Duodenal mucosa (tissue), 2 donors: ENCODE measurements around the gene TRIM10.
"Not testable (repeated sequence)": the region's sequence is repeated elsewhere in the genome, so short reads cannot be mapped to it uniquely, and the experiment has no call there.

Experiments
- H3K27ac ChIP-seq: one replicate; pipeline ENCODE4 v1.7.0; 2013; ENCODE audit warnings: low read depth, low read length
- H3K27me3 ChIP-seq, 2 donors: one replicate each; pipeline ENCODE4 v1.7.0; 2013; ENCODE audit warnings: low read length in 2 of 2, control low read depth in 1 of 2; ENCODE audit not compliant: insufficient read depth in 2 of 2, control insufficient read depth in 1 of 2
- H3K36me3 ChIP-seq, 2 donors: one replicate each; pipeline ENCODE4 v1.7.0; 2013; ENCODE audit warnings: low read length in 2 of 2, control low read depth in 1 of 2; ENCODE audit not compliant: insufficient read depth in 2 of 2, control insufficient read depth in 1 of 2
- H3K4me1 ChIP-seq, 2 donors: one replicate each; pipeline ENCODE4 v1.7.0; 2013; ENCODE audit warnings: low read length in 2 of 2, control low read depth in 1 of 2; ENCODE audit not compliant: insufficient read depth in 2 of 2, control insufficient read depth in 1 of 2
- H3K4me3 ChIP-seq, 2 donors: one replicate each; pipeline ENCODE4 v1.7.0; 2013; ENCODE audit warnings: low read length in 2 of 2, low read depth in 1 of 2
- H3K9ac ChIP-seq, 2 donors: one replicate each; pipeline ENCODE4 v1.7.0; 2013; ENCODE audit warnings: low read length in 2 of 2, low read depth in 1 of 2
- H3K9me3 ChIP-seq, 2 donors: one replicate each; pipeline ENCODE4 v1.7.0; 2013; ENCODE audit warnings: low read length in 2 of 2, control low read depth in 1 of 2; ENCODE audit not compliant: control insufficient read depth in 1 of 2

The TRIM10 gene

DNA sequence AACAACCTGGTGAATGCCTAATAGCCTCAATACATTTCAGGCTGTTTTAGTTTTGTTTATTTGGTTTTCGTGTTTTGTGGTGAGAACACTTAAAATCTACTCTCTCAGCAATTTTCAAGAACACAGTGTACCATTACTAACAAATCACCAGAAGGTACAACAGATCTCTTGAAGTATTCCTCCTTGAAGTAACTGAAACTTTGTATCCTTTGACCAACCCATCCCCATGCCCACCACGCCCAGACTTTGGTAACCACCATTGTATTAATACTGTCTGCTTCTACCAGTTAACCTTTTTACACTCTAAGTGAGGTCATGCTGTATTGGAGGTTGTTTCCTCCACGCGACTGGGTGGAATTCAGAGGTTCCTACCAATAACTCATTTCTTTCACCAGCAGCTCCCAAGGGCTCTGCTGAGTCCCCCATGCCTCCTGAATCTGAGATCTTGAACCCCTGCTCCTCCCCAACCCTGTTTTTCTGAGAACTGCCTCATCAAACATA, 30.8 kb downstream of the TRIM10 start:
- Histone ChIP-seq H3K36me3 (no peaks in the 10 kb centered on the region), H3K4me1 (peaks cover 18 to 20% of the 10 kb centered on the region in 2 donors), H3K27me3 (peaks cover 4 to 13% of the 10 kb centered on the region in 2 donors), H3K27ac (no peak overlapping the region), H3K9me3 (no peaks in the 10 kb centered on the region), H3K9ac (no peak overlapping the region), H3K4me3 (peak overlapping the region in 1 of 2 donors; percentile 4)

DNA sequence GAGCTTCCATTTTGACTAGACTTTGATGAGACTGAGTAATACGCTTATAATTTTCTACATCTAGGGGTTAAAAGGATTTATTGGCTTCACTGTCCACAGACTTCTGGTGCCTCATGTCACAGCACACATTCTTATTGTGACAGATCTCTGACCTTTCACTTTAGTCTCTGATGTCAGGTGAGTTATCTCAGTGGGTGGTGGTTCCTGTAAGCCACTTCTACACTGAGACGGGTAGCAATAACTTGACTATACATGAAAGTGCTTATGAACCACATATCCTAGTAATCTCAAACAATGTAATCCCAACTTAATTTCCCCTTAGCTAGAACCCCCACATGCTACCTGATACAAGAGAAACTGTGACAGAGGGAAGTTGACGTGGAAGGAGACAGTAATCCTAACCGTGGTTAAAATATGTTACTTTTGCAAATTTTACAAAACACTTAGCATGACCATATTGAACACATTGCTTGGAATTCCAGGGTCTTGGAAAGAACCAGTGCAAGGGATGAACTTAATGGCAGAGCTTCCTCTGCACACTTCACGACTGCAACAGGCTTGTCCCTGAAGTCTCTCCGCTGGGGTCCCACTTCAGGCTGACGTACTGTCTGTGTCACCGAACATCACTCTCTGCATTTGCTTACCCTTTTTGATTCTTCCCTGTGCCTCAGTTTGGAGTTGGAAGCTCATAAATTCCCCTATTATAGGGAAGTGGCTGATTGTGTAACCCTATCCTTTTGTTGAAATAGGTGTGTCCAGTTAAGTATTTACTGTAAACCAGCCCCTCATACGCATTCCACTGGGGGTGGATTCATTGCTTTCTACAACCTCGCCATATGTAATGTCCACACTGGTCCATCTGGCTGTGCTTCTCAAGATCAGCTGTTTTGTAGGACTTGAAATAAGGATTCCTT, 31.5 kb downstream of the TRIM10 start:
- no peak overlapping the region for H3K9ac ChIP-seq
- H3K9me3 ChIP-seq, result no peaks in the 10 kb centered on the region
- H3K27ac ChIP-seq, result no peak overlapping the region
- no peaks in the 10 kb centered on the region for H3K36me3 ChIP-seq
- peak overlapping the region in 1 of 2 donors; percentile 18 for H3K4me3 ChIP-seq
- peaks cover 4 to 12% of the 10 kb centered on the region in 2 donors for H3K27me3 ChIP-seq
- peaks cover 18 to 19% of the 10 kb centered on the region in 2 donors for H3K4me1 ChIP-seq

DNA sequence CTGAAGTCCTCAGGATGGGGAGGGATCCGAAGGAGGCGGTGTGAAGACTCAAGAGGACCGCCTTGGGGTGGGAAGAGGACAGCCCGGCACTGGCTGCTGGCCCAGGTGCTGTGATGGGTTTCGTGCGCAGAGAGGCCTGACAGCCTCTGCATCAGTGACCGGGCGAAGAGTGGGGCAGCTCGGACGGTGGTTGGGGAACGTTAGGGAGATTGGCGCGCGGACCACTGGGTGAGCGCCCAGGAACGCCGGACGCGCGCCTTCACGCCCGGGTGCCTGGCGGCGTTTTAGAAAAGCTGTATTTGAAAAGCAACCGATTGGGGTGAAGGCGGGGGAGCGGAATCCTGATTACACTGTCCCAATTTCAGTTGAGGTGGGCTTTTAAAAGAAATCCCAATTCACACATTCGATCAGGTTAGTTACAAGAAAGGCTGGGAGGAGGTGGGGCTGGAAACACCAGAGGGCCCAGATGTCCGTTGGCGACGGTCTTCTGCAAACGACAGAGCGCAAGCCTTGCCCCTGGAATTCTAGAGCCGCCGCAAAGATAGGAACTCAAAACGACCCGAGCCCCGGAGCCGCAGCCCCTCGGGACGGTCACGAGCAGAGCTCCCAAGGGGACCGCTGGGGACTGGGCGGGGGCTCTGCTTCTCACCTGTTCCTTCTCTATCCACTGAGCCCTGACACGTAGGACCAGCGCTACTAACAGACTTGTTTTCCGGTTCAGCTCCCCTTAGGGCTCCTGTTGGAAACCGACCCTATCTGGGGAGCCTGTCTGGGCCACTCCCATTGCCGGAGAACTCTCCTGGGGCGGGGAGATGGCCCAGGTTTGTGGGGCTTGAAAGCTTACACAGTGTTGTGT, 33.5 kb downstream of the TRIM10 start:
- Histone ChIP-seq H3K9ac (no peak overlapping the region), H3K27me3 (peaks cover 4 to 9% of the 10 kb centered on the region in 2 donors), H3K4me1 (peaks cover 23% of the 10 kb centered on the region in 2 donors), H3K9me3 (no peaks in the 10 kb centered on the region), H3K27ac (no peak overlapping the region), H3K36me3 (no peaks in the 10 kb centered on the region), H3K4me3 (no peak overlapping the region)

DNA sequence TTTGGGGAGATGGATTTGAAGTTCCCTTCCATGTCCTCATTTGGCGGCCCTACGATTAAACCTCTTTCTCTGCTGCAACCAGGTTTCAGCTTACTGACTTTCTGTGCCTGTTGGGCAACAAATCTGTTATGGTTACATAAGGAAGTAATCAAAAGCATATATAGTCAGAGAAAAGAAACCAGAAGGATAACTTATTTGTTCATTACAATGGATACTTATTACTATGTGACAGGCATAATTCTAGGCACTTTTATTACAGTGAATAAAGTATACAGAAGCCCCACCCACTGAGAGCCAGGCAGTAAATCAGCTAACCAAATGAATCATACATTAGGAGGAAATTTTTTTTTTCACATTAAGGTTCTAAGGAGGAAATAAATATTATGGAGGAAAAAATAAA, 38.5 kb downstream of the TRIM10 start:
- Histone ChIP-seq H3K9ac (no peak overlapping the region), H3K4me1 (peaks cover 13 to 20% of the 10 kb centered on the region in 2 donors), H3K4me3 (no peak overlapping the region), H3K27me3 (no peaks in the 10 kb centered on the region), H3K9me3 (no peaks in the 10 kb centered on the region), H3K27ac (peak overlapping the region; percentile 24), H3K36me3 (no peaks in the 10 kb centered on the region)

DNA sequence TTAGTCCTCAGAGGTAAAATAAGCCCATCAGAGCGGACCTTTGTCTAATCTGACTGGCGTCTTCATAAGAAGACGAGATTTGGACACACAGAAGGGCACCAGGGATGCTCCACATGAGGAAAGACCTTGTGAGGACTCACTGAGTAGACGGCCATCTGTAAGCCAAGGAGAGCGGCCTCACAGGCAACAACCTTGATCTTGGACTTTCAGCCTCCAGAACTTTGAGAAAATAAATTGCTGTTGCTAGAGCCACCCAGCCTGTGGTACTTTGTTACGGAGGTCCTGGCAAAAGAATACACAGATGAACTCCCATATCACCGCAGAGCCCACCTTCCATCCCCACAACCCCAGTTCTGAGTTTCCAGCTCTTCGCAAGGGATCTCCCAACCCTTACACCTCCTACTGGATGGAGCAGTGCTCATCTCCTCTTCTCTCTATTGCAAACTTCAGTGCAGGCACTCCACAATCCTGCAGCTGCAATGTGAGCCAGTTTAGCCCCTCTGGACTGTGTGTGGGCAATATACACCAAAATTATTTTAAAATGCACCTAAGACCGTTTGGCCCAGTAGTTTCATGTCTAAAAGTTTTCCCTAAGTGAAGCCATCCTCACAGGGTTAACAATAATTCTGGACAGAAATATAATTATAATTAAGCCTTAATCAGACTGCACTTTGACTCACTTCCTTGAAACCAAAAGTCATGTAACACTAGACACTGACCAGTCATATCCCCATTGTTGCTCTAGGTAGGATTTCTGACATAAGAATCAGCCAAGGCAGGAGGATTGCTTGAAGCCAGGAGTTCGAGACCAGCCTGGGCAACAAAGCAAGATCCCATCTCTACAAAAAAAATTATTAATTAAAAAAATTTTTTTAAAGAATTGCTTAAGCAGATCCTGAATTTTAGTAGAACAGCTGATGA, 39.3 kb downstream of the TRIM10 start:
- Histone ChIP-seq H3K4me3 (no peak overlapping the region), H3K27me3 (no peaks in the 10 kb centered on the region), H3K4me1 (peaks cover 13 to 20% of the 10 kb centered on the region in 2 donors), H3K27ac (no peak overlapping the region), H3K9me3 (no peaks in the 10 kb centered on the region), H3K36me3 (no peaks in the 10 kb centered on the region), H3K9ac (no peak overlapping the region)

DNA sequence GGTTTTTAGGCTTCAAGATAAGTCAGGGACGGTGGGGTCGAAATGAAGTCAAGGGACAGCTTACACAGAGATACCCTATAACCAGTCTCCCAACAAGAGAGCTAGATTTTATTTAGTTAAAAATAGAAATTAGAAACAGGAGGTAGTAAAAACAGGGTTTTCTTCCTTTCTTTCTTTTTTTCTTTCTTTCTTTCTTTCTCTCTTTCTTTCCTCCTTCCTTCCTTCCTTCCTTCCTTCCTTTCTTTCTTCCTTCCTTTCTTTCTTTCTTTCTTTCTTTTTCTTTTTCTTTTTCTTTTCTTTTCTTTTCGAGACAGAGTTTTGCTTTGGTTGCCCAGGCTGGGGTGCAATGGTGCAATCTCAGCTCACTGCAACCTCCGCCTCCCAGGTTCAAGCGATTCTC, 42.3 kb downstream of the TRIM10 start:
- H3K9me3 ChIP-seq, H3K36me3 ChIP-seq, H3K27me3 ChIP-seq, H3K9ac ChIP-seq, H3K4me3 ChIP-seq, H3K27ac ChIP-seq: not testable (repeated sequence)
- H3K4me1 ChIP-seq, result peaks cover 12 to 22% of the 10 kb centered on the region in 2 donors

DNA sequence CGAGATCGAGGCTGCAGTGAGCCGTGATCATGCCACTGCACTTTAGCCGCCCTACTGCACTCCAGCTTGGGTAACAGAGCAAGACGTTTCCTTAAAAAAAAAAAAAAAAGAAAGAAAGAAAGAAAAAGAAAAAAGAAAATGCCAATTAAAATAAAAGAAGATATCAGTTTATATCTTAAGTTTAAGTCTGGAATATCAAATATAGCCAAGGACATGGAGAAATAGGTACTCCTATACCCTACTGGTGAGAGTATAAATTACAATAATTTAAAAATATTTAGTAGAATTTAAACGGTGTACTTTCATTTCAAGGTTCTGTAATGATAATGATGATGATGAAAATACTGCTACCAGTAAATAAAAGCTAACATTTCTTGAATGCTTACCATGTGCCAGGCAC, 44.3 kb downstream of the TRIM10 start:
- no peak overlapping the region for H3K4me3 ChIP-seq
- H3K27me3 ChIP-seq, result peaks cover 0 to 7% of the 10 kb centered on the region in 2 donors
- H3K4me1 ChIP-seq, result peaks cover 26 to 34% of the 10 kb centered on the region in 2 donors
- H3K9ac ChIP-seq, result no peak overlapping the region
- H3K36me3 ChIP-seq, result no peaks in the 10 kb centered on the region
- no peak overlapping the region for H3K27ac ChIP-seq
- no peaks in the 10 kb centered on the region for H3K9me3 ChIP-seq

DNA sequence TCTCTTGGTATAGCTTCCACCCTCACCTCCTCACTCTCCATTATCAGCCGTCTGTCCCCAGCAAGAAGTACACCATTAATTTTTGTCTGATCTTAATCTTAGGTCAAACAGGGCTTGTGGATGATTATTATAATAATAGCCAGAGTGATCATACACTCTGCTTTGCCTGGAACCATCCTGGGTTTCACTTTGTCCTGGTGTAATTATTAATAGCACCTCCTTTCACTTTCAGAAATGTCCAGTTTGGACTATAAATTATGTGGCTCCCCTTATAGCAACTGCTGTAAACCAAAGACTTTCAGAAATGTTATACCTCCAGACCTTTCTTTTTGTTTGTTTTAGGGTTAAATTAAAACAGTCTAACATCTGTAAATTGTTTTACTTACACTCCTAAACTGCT, 47.2 kb downstream of the TRIM10 start:
- Histone ChIP-seq H3K4me1 (peaks cover 18 to 24% of the 10 kb centered on the region in 2 donors), H3K27ac (peak overlapping the region; percentile 75), H3K36me3 (no peaks in the 10 kb centered on the region), H3K27me3 (peaks cover 0 to 7% of the 10 kb centered on the region in 2 donors), H3K9ac (peak overlapping the region in 1 of 2 donors; percentile 59), H3K4me3 (peak overlapping the region; percentile 41 to 77), H3K9me3 (no peaks in the 10 kb centered on the region)

DNA sequence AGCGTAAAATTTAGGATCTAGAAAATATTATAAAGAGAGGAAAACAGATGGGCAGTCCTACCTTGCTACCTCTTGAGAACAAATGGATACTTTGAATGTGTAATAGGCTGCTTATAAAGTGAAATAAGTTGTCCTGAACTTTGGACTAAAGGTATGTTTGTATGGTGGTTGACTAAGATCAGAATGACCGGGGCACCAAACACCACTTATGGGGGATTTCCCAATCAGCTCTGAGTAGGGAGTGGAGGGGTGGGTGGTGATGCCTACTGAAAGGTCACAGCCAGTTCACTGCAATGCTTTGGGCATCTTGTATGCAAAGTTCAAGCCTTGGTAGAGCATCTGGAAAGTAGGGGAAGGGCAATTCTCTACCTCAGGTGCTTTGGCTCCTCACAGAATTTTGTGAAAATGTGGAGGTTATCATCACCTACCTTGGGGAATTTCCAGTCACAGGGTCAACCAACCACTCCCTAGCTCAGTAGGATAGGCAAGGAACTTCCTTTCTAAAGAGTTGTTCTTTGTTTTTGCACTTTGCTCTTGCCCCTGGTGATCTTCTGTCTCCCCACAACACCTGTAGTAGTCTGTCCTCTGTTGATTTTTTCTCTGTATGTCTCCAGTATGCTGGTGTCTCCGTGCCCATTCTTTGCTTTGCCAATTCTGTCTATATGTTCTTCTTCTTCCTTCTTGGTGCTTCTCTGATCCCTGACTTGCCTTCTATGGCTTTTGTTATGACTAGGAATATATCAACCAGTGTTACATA, 47.8 kb downstream of the TRIM10 start, which contains the start of gene TRIM31:
Gene TRIM31, minus strand, starts transcription at position 88 of the 757 bp plus-strand sequence. CDS start 285 bp downstream, outside the sequence.
- peak within 1 kb of the TSS; percentile 75 for H3K27ac ChIP-seq
- peaks cover 18 to 24% of the 10 kb centered on the region in 2 donors for H3K4me1 ChIP-seq
- peak within 1 kb of the TSS; percentile 52 to 77 for H3K4me3 ChIP-seq
- H3K27me3 ChIP-seq, result peaks cover 0 to 7% of the 10 kb centered on the region in 2 donors
- no peaks in the 10 kb centered on the region for H3K36me3 ChIP-seq
- H3K9me3 ChIP-seq, result no peaks in the 10 kb centered on the region
- peak within 1 kb of the TSS; percentile 59 to 63 for H3K9ac ChIP-seq
